Endothelial cell of umbilical vein (primary cell): ENCODE data around the gene CCDC92B. TPM values are rescaled to one million over a fixed set of nuclear protein-coding genes. Genes with fewer than 3 reads are reported as not detected.
"Not testable (repeated sequence)": the region's sequence is repeated elsewhere in the genome, so short reads cannot be mapped to it uniquely, and the experiment has no call there.

Source experiments
- BruUV-seq: library from RNA; stranded (reverse); fragments of 400-500 nt; replicated peaks from 2 replicates; lab custom pipeline; 2021; lab: Mats Ljungman, UMichigan
- CTCF ChIA-PET: fragments of 300-600, 350-600 bp; sonication (Branson Sonifier 250); formaldehyde crosslinking; loops from one replicate; lab custom pipeline; 2021; ENCODE audit warnings: antibody characterized with exemption, inconsistent platforms; lab: Charles Lee
- POLR2A ChIA-PET: fragments of 300-600, 350-600 bp; sonication (Branson Sonifier 250); formaldehyde crosslinking; loops from one replicate; lab custom pipeline; 2021; ENCODE audit warnings: antibody characterized with exemption, inconsistent platforms; lab: Charles Lee
- DNase-seq: peaks from one replicate; pipeline ENCODE4 v3.0.0-alpha.2; 2011; ENCODE audit warnings: low read depth, low spot score
- FAIRE-seq: peaks from 2 replicates; lab custom pipeline; 2011; peaks lifted over from hg19 to GRCh38; lab: Jason Lieb, UNC
- H2AFZ ChIP-seq: 2 replicates; pipeline ENCODE4 v1.6.0; 2012; ENCODE audit warnings: low read depth, low read length, control low read depth, inconsistent platforms
- H3K27ac ChIP-seq: 2 replicates; pipeline ENCODE4 v1.5.1; 2011; ENCODE audit warnings: low read depth, mild to moderate bottlenecking, control low read depth, low read length, moderate library complexity; ENCODE audit not compliant: insufficient read depth
- H3K27me3 ChIP-seq, 2 experiments: 2 replicates each; pipeline versions ENCODE4 v1.6.0 to v1.6.1; 2011; ENCODE audit warnings: low read length in 2 of 2, mixed read lengths in 1 of 2; ENCODE audit not compliant: control insufficient read depth in 2 of 2, insufficient read depth in 2 of 2
- H3K36me3 ChIP-seq, 2 experiments: 2 replicates in 1 of 2; 3 replicates in 1 of 2; pipeline ENCODE4 v1.5.1; 2011; ENCODE audit warnings: low read length in 2 of 2, mild to moderate bottlenecking in 1 of 2, moderate library complexity in 1 of 2; ENCODE audit not compliant: control insufficient read depth in 2 of 2, insufficient read depth in 2 of 2; ENCODE audit errors: extremely low read depth in 1 of 2
- H3K4me1 ChIP-seq: 3 replicates; pipeline ENCODE4 v1.5.1; 2011; ENCODE audit warnings: mild to moderate bottlenecking, low read length; ENCODE audit not compliant: control insufficient read depth, insufficient read depth; ENCODE audit errors: extremely low read depth
- H3K4me2 ChIP-seq: 2 replicates; pipeline ENCODE4 v1.6.1; 2011; ENCODE audit warnings: low read length, control low read depth, mixed read lengths; ENCODE audit not compliant: insufficient read depth
- H3K4me3 ChIP-seq, 3 experiments: fragments of 200-600 bp in 1 of 3; sonication (generic), shearing (Covaris generic) in 1 of 3; replicated peaks in 1 of 3; 2 replicates each; pipeline ENCODE4 v1.5.1; 2011 to 2016; ENCODE audit warnings: control low read depth in 3 of 3, low read length in 3 of 3, mild to moderate bottlenecking in 2 of 3, inconsistent platforms in 1 of 3, low read depth in 1 of 3, moderate library complexity in 1 of 3; ENCODE audit not compliant: insufficient read depth in 1 of 3
- H3K79me2 ChIP-seq: 2 replicates; pipeline ENCODE4 v1.6.0; 2012; ENCODE audit warnings: low read length, inconsistent platforms; ENCODE audit not compliant: control insufficient read depth, insufficient read depth
- H3K9ac ChIP-seq: replicated peaks from 2 replicates; pipeline ENCODE3; 2011; ENCODE audit warnings: low read length, control low read depth; ENCODE audit not compliant: insufficient read depth; ENCODE audit errors: extremely low read depth
- H3K9me1 ChIP-seq: replicated peaks from 3 replicates; pipeline ENCODE4 v1.6.0; 2011; ENCODE audit warnings: mild to moderate bottlenecking, low read length; ENCODE audit not compliant: control insufficient read depth, insufficient read depth; ENCODE audit errors: extremely low read depth
- H3K9me3 ChIP-seq: replicated peaks from 2 replicates; pipeline ENCODE4 v1.5.1; 2012; ENCODE audit warnings: low read length, inconsistent platforms; ENCODE audit not compliant: control insufficient read depth, insufficient read depth
- H4K20me1 ChIP-seq: replicated peaks from 2 replicates; pipeline ENCODE3; 2011; ENCODE audit warnings: mild to moderate bottlenecking, low read length; ENCODE audit not compliant: control insufficient read depth, insufficient read depth; ENCODE audit errors: extremely low read depth
- FOS ChIP-seq: IDR thresholded peaks from 2 replicates; pipeline ENCODE4 v1.6.1; 2011; ENCODE audit warnings: mild to moderate bottlenecking, low read length, moderate library complexity, borderline replicate concordance; ENCODE audit not compliant: insufficient read depth
- dilution Hi-C: fragments of 300-500 bp; cut with MboI; formaldehyde crosslinking; loops from one replicate; pipeline ENCODE4 v1.15.0; 2019; ENCODE audit warnings: low sequenced_read_pairs; ENCODE audit not compliant: extremely low pct_ligation_motif_present
- intact Hi-C: fragments of 100-400 bp; cut with micrococcal nuclease; formaldehyde crosslinking; loops from one replicate; pipeline ENCODE4 v1.10.0; 2022
- polyA plus RNA-seq, 4 experiments: library from polyadenylated mRNA; depleted of rRNA in 3 of 4; stranded (reverse) in 3 of 4; unstranded in 1 of 4; fragments of >200 nt; gene quantifications; 2 replicates each; pipeline versions ENCODE4 v1.2.1 to v1.2.3, GENCODE V29; 2011 to 2012; ENCODE audit warnings: missing spikeins in 1 of 4
- total RNA-seq: library from RNA; stranded (reverse); gene quantifications from 2 replicates; pipeline ENCODE4 v1.2.3, GENCODE V29; 2021

The CCDC92B gene
- total and polyA plus RNA-seq, 2 donors (not counting 3 experiments of a cell fraction or from before 2014, with no cell fraction given) = not detected

- no peaks in the 10 kb centered on the region for H3K9me1 ChIP-seq
- H3K4me1 ChIP-seq = no peaks in the 10 kb centered on the region
- no peak overlapping the region for H3K4me3 ChIP-seq
- no peak for FAIRE-seq
- no peak overlapping the region for H2AFZ ChIP-seq
- no peak overlapping the region for H3K4me2 ChIP-seq
- ChIA-PET POLR2A (no interaction called here), CTCF (interaction anchor here (1.2 kb wide), 1 partner anchor 10 kb away, joined by 6 read pairs; no protein-coding TSS in a partner anchor)
- H3K79me2 ChIP-seq = peaks cover 7% of the 10 kb centered on the region
- no peaks in the 10 kb centered on the region for H3K9me3 ChIP-seq
- no TSS peak for BruUV-seq
- no peak for TF ChIP-seq FOS
- intact Hi-C loops (no loop called here), dilution Hi-C loops (no loop called here)
- no peak overlapping the region for H3K27ac ChIP-seq
- H3K9ac ChIP-seq = no peak overlapping the region
- no peaks in the 10 kb centered on the region for H4K20me1 ChIP-seq
- peaks cover 5 to 29% of the 10 kb centered on the region in 2 experiments for H3K36me3 ChIP-seq
- H3K27me3 ChIP-seq = no peaks in the 10 kb centered on the region
- no peak for DNase-seq
Observed at GRCh38 chr17:2700030-2700490, 49.4 kb downstream of the CCDC92B start.

- BruUV-seq, H3K4me3 ChIP-seq, H3K79me2 ChIP-seq, H3K4me2 ChIP-seq, DNase-seq, intact Hi-C loops, H3K4me1 ChIP-seq, CTCF ChIA-PET, H4K20me1 ChIP-seq, FAIRE-seq, H2AFZ ChIP-seq, dilution Hi-C loops, H3K27me3 ChIP-seq, H3K9me3 ChIP-seq, H3K27ac ChIP-seq, POLR2A ChIA-PET, H3K9ac ChIP-seq, H3K9me1 ChIP-seq: not testable (repeated sequence)
- H3K36me3 ChIP-seq = peaks cover 5 to 30% of the 10 kb centered on the region in 2 experiments
Observed at GRCh38 chr17:2699216-2699805, 50.1 kb downstream of the CCDC92B start.
